Measurements from ENCODE around the gene GRID1.

GRCh38 chr10:86285136-86285790, 81.3 kb downstream of the GRID1 start:
- TF ChIP-seq, protein P1, sequence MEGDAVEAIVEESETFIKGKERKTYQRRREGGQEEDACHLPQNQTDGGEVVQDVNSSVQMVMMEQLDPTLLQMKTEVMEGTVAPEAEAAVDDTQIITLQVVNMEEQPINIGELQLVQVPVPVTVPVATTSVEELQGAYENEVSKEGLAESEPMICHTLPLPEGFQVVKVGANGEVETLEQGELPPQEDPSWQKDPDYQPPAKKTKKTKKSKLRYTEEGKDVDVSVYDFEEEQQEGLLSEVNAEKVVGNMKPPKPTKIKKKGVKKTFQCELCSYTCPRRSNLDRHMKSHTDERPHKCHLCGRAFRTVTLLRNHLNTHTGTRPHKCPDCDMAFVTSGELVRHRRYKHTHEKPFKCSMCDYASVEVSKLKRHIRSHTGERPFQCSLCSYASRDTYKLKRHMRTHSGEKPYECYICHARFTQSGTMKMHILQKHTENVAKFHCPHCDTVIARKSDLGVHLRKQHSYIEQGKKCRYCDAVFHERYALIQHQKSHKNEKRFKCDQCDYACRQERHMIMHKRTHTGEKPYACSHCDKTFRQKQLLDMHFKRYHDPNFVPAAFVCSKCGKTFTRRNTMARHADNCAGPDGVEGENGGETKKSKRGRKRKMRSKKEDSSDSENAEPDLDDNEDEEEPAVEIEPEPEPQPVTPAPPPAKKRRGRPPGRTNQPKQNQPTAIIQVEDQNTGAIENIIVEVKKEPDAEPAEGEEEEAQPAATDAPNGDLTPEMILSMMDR (optimal IDR thresholded peaks at IDR 0.05 in 1 of 3, IDR thresholded peaks at IDR 0.05 in 1 of 3, conservative IDR thresholded peaks at IDR 0.05 in 1 of 3; ENCODE audit: extremely low read depth in 1 of 3, insufficient read depth in 2 of 3, low read length in 3 of 3), result no peak
- no peak for TF ChIP-seq EZH2 (IDR thresholded peaks at IDR 0.05; ENCODE audit: low read length)
